KMS-11 (cell line): ENCODE results near the gene RTP4.
"Not testable (repeated sequence)": the region's sequence is repeated elsewhere in the genome, so short reads cannot be mapped to it uniquely, and the experiment has no call there.

Source experiments
- H2AFZ ChIP-seq: fragments of 200-600 bp; sonication (generic); 2 replicates; pipeline ENCODE4 v1.6.1; 2016; ENCODE audit warnings: antibody characterized with exemption, mixed run types, low read depth
- H3K27ac ChIP-seq: fragments of 200-600 bp; sonication (generic); 2 replicates; pipeline ENCODE4 v1.6.1; 2016; ENCODE audit warnings: mild to moderate bottlenecking, mixed run types
- H3K27me3 ChIP-seq: fragments of 200-600 bp; sonication (generic); 2 replicates; pipeline ENCODE4 v1.6.1; 2017; ENCODE audit warnings: mild to moderate bottlenecking, low read depth, mixed run types, moderate library complexity; ENCODE audit not compliant: insufficient read depth
- H3K36me3 ChIP-seq: fragments of 200-600 bp; sonication (generic); 2 replicates; pipeline ENCODE4 v1.6.1; 2017; ENCODE audit warnings: mild to moderate bottlenecking, mixed run types; ENCODE audit not compliant: insufficient read depth
- H3K4me1 ChIP-seq: fragments of 200-600 bp; sonication (generic); 2 replicates; pipeline ENCODE4 v1.6.1; 2016; ENCODE audit warnings: mild to moderate bottlenecking, low read depth, mixed run types; ENCODE audit not compliant: poor library complexity, severe bottlenecking
- H3K4me2 ChIP-seq: fragments of 200-600 bp; sonication (generic); 2 replicates; pipeline ENCODE4 v1.7.0; 2016; ENCODE audit warnings: mild to moderate bottlenecking, mixed run types
- H3K4me3 ChIP-seq: fragments of 200-600 bp; sonication (generic); IDR thresholded peaks from 2 replicates; pipeline ENCODE4 v1.6.1; 2017; ENCODE audit warnings: low read depth, low read length, mixed read lengths; ENCODE audit not compliant: insufficient read depth
- H3K79me2 ChIP-seq: fragments of 200-600 bp; sonication (generic); 2 replicates; pipeline ENCODE4 v1.6.1; 2016; ENCODE audit warnings: low read depth, mixed run types; ENCODE audit not compliant: insufficient read depth
- H3K9ac ChIP-seq: fragments of 200-600 bp; sonication (generic); 2 replicates; pipeline ENCODE4 v1.6.1; 2016; ENCODE audit warnings: mild to moderate bottlenecking, mixed run types
- H4K20me1 ChIP-seq: fragments of 200-600 bp; sonication (generic); 2 replicates; pipeline ENCODE4 v1.6.1; 2016; ENCODE audit warnings: mild to moderate bottlenecking, mixed run types; ENCODE audit not compliant: insufficient read depth
- TF ChIP-seq, protein P1 (sequence below): fragments of 200-600 bp; sonication (generic); conservative IDR thresholded peaks from 2 replicates; pipeline ENCODE4 v1.6.1; 2017; ENCODE audit warnings: low read depth, mild to moderate bottlenecking, antibody characterized with exemption, low read length, moderate library complexity, mixed read lengths

Gene RTP4

DNA sequence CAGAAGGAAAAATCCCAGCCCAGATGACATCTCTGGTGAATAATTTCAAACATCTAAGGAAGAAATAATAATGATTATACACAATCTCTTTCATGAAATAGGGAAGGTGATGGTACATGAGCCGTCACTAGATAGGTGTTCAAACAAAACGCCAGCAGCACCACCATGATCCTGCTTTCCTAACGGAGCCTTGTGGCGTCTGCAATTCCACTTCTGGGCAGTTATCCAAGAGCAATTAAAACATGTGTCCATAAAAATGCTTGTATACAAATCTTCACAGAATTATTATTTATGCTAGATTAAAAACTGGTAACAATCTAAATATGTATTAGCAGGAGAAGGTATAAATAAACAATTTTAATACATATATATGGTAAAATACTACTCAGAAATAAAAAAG is 33.7 kb downstream of the RTP4 start:
- Histone ChIP-seq H3K4me1 (no peaks in the 10 kb centered on the region), H3K4me2 (no peak overlapping the region), H3K9ac (no peak overlapping the region), H3K36me3 (no peaks in the 10 kb centered on the region), H3K79me2 (no peaks in the 10 kb centered on the region), H4K20me1 (no peaks in the 10 kb centered on the region), H3K4me3 (no peak overlapping the region), H2AFZ (no peak overlapping the region), H3K27ac (no peak overlapping the region), H3K27me3 (no peaks in the 10 kb centered on the region)
- TF ChIP-seq, protein P1, sequence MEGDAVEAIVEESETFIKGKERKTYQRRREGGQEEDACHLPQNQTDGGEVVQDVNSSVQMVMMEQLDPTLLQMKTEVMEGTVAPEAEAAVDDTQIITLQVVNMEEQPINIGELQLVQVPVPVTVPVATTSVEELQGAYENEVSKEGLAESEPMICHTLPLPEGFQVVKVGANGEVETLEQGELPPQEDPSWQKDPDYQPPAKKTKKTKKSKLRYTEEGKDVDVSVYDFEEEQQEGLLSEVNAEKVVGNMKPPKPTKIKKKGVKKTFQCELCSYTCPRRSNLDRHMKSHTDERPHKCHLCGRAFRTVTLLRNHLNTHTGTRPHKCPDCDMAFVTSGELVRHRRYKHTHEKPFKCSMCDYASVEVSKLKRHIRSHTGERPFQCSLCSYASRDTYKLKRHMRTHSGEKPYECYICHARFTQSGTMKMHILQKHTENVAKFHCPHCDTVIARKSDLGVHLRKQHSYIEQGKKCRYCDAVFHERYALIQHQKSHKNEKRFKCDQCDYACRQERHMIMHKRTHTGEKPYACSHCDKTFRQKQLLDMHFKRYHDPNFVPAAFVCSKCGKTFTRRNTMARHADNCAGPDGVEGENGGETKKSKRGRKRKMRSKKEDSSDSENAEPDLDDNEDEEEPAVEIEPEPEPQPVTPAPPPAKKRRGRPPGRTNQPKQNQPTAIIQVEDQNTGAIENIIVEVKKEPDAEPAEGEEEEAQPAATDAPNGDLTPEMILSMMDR, result no peak

DNA sequence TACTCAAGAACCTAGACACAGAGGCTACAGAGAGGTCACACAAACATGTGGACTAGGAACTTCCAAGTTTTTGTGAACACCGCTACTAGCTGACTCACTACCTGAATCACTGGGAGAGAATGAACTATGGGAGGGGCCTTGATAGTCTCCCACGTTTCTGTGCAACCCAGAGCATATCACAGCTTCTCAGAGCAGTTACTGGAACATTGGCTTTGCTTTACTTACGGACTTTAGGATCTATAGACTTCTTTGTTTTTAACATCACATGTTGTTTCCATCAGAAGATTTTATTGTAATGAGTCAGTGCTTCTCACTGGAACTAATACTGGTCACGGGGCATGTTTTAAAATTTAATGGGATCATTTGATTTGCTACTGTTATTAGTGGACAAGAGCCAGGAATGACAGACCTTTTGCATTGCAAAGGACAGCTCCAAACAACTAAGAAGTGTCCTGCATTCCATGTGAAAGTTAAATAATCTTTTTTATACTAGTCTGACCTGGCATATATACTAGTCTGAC is 35.6 kb downstream of the RTP4 start:
- Histone ChIP-seq H3K4me1 (no peaks in the 10 kb centered on the region), H3K27ac (no peak overlapping the region), H2AFZ (no peak overlapping the region), H4K20me1 (no peaks in the 10 kb centered on the region), H3K36me3 (no peaks in the 10 kb centered on the region), H3K9ac (no peak overlapping the region), H3K79me2 (no peaks in the 10 kb centered on the region), H3K27me3 (no peaks in the 10 kb centered on the region), H3K4me2 (no peak overlapping the region), H3K4me3 (no peak overlapping the region)
- TF ChIP-seq, protein P1, result no peak

DNA sequence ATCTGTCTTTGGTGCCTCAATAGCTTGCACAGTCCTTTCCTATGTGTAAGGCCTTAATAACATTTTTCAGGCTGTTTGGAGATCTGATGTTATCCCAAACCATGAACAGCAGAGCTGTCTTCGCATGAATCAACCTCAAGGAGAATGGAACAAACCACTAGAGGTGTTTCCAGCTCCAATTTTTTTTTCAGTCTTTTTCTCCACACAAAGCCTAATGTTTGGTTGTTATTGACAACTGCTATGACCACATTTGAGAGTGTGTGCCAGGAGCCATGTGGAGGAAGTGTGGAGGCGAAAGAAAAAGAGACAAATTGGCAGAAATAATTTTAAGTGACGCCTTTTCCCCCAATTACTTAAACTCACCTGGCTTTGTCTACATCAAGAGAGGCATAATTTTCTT is 38.7 kb downstream of the RTP4 start:
- H3K27ac ChIP-seq, result no peak overlapping the region
- H3K4me2 ChIP-seq, result no peak overlapping the region
- no peaks in the 10 kb centered on the region for H3K4me1 ChIP-seq
- H3K4me3 ChIP-seq, result no peak overlapping the region
- TF ChIP-seq, protein P1, result no peak
- H3K27me3 ChIP-seq, result no peaks in the 10 kb centered on the region
- no peak overlapping the region for H3K9ac ChIP-seq
- no peak overlapping the region for H2AFZ ChIP-seq
- no peaks in the 10 kb centered on the region for H3K36me3 ChIP-seq
- H3K79me2 ChIP-seq, result no peaks in the 10 kb centered on the region
- H4K20me1 ChIP-seq, result no peaks in the 10 kb centered on the region

DNA sequence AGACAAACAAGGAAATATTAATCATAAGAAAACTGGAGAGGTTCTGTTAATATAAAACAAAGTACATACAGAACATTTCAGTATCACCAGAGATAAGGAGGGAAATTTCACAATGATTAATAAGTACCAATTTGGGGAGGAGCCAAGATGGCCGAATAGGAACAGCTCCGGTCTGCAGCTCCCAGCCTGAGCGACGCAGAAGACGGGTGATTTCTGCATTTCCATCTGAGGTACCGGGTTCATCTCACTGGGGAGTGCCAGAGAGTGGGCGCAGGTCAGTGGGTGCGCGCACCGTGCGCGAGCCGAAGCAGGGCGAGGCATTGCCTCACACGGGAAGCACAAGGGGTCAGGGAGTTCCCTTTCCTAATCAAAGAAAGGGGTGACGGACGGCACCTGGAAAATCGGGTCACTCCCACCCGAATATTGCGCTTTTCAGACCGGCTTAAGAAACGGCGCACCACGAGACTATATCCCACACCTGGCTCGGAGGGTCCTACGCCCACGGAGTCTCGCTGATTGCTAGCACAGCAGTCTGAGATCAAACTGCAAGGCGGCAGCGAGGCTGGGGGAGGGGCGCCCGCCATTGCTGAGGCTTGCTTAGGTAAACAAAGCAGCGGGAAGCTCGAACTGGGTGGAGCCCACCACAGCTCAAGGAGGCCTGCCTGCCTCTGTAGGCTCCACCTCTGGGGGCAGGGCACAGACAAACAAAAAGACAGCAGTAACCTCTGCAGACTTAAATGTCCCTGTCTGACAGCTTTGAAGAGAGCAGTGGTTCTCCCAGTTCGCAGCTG is 44.0 kb downstream of the RTP4 start:
- H3K27me3 ChIP-seq, H3K36me3 ChIP-seq, H3K4me2 ChIP-seq, H3K4me1 ChIP-seq, H3K9ac ChIP-seq, H3K27ac ChIP-seq, H3K79me2 ChIP-seq, H3K4me3 ChIP-seq, H2AFZ ChIP-seq, H4K20me1 ChIP-seq: not testable (repeated sequence)
